Measurements from ENCODE around the gene CYP8B1. TPM values are rescaled to one million over a fixed set of nuclear protein-coding genes. Genes with fewer than 3 reads are reported as not detected.

Gene CYP8B1
- total RNA-seq, 6 donors from 2014 or later, result 0.13 to 0.14 TPM; not detected in 4

DNA sequence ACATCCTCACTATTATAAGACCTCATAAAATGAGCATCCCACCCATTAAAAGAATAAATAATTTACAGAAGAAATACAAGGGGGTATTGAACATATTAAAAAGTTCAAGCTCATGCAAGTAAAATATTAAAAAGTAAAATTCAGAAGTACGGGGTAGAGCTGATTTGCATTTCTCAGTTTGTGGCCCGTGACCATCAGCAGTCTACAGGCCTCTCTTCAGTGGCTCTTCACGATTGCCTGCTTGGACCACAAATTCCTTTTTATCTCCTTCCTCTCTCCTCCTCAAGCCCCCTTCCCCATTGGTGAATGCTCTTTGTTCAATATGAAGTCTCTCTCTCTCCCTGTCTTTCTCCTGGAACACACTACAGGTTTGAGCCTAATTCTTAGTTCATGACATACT, 19.1 kb downstream of the CYP8B1 start:
- ATAC-seq (ENCODE audit: low FRiP score in 2 of 2) (no peak), DNase-seq (no peak)
- Histone ChIP-seq H3K9me3 (no peaks in the 10 kb centered on the region), H3K36me3 (no peaks in the 10 kb centered on the region), H3K4me3 (no peak overlapping the region), H3K27me3 (no peaks in the 10 kb centered on the region), H3K27ac (no peak overlapping the region), H3K4me1 (peaks cover 0 to 16% (median 5%) of the 10 kb centered on the region in 4 donors)
- 86 to 93% methylated on average over 3 of the region's 3 CpGs for WGBS, 2 donors
- TF ChIP-seq POLR2A (IDR thresholded peaks at IDR 0.05) (no peak), POLR2AphosphoS5 (IDR thresholded peaks at IDR 0.05) (no peak), EP300 (IDR thresholded peaks at IDR 0.05) (no peak)
- TF ChIP-seq, protein P1, sequence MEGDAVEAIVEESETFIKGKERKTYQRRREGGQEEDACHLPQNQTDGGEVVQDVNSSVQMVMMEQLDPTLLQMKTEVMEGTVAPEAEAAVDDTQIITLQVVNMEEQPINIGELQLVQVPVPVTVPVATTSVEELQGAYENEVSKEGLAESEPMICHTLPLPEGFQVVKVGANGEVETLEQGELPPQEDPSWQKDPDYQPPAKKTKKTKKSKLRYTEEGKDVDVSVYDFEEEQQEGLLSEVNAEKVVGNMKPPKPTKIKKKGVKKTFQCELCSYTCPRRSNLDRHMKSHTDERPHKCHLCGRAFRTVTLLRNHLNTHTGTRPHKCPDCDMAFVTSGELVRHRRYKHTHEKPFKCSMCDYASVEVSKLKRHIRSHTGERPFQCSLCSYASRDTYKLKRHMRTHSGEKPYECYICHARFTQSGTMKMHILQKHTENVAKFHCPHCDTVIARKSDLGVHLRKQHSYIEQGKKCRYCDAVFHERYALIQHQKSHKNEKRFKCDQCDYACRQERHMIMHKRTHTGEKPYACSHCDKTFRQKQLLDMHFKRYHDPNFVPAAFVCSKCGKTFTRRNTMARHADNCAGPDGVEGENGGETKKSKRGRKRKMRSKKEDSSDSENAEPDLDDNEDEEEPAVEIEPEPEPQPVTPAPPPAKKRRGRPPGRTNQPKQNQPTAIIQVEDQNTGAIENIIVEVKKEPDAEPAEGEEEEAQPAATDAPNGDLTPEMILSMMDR (IDR thresholded peaks at IDR 0.05), result no peak

DNA sequence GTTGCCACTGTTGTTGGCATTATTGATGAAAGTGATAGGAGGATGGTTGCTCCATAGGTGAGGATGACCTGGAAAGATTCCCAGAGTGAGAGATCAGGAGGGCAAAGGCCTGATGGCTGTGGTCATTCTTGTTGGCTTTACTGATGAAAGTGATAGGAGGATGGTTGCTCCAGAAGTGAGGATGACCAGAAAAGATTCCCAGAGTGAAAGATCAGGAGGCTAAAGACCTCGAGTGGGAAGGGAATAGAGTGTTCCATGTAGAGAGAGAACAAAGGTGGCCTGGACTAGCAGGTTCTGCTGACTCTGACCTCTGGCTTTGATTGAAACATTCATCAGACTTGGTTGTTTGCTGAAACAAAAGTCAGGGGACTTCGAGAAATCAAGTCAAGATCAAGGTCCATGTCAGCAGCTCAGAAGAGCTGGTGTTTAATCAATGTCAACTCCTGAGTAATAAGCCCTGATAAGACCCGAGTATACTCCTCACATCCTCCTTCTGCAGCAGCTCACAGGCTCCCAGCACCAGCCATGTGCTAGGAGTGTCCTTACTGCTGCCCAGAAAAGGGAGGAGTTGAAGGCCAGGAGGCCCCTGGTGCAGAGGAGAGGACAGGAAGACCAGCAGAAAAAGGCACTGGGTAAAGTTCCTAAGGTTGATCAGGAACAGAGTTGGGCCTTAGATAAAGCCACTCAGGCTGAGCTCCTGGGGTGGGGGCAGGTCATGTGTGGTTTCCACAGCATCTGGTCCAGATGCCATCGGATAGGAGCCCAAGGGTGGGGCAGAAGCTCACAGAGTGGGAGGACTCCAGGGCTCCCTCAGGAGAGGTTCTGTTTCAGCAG, 19.9 kb downstream of the CYP8B1 start:
- Histone ChIP-seq H3K4me1 (peaks cover 0 to 18% (median 7%) of the 10 kb centered on the region in 4 donors), H3K36me3 (no peaks in the 10 kb centered on the region), H3K9me3 (no peaks in the 10 kb centered on the region), H3K4me3 (no peak overlapping the region), H3K27ac (no peak overlapping the region), H3K27me3 (no peaks in the 10 kb centered on the region)
- WGBS, 2 donors, result 61 to 83% methylated on average over 4 of the region's 4 CpGs
- DNase-seq, result no peak
- TF ChIP-seq POLR2A (IDR thresholded peaks at IDR 0.05), result no peak
- TF ChIP-seq EP300 (IDR thresholded peaks at IDR 0.05), result no peak
- TF ChIP-seq, protein P1 (IDR thresholded peaks at IDR 0.05), result no peak
- TF ChIP-seq POLR2AphosphoS5 (IDR thresholded peaks at IDR 0.05), result no peak
- ATAC-seq (ENCODE audit: low FRiP score in 2 of 2), result peak in 1 of 2 donors; percentile 75

- TF ChIP-seq, protein P1 (IDR thresholded peaks at IDR 0.05), result no peak
- TF ChIP-seq POLR2A (IDR thresholded peaks at IDR 0.05) (no peak), POLR2AphosphoS5 (IDR thresholded peaks at IDR 0.05) (no peak), EP300 (IDR thresholded peaks at IDR 0.05) (no peak)
- H3K27ac ChIP-seq, result no peak overlapping the region
- DNase-seq, result no peak
- H3K9me3 ChIP-seq, result no peaks in the 10 kb centered on the region
- peaks cover 0 to 18% (median 7%) of the 10 kb centered on the region in 4 donors for H3K4me1 ChIP-seq
- H3K27me3 ChIP-seq, result no peaks in the 10 kb centered on the region
- ATAC-seq (ENCODE audit: low FRiP score in 2 of 2), result no peak
- no peaks in the 10 kb centered on the region for H3K36me3 ChIP-seq
- H3K4me3 ChIP-seq, result no peak overlapping the region
These were observed 20.5 kb downstream of the CYP8B1 start for GRCh38 chr3:42855219-42855546.

DNA sequence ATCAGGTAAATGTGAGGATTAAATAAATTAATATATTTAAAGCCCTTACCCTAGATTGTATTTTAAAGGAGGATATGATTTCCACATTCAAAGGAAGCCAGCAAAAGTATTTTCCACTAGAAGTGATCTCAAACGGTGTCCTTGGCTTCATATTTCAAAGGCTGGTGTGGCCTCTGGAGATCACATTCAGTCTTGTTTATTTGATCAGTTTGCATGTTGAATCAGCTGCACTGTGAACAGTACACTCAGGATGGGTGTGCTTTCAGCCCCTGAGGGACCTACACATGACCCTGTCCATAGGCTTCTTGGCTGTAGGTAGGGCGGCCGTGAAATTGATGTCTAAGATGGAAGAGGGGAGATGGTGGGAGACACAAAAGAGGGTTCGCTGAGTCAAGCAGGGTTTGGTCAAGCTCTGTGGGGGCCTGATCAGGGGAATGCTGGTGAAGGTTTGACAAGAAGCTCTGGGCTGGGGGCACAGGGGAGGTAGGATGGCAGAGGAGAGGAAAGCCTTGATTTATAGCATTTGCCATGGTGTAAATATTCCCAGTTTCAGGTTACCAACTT, 21.9 kb downstream of the CYP8B1 start:
- Histone ChIP-seq H3K4me3 (no peak overlapping the region), H3K4me1 (peaks cover 0 to 18% (median 7%) of the 10 kb centered on the region in 4 donors), H3K27ac (no peak overlapping the region), H3K36me3 (no peaks in the 10 kb centered on the region), H3K9me3 (no peaks in the 10 kb centered on the region), H3K27me3 (no peaks in the 10 kb centered on the region)
- TF ChIP-seq POLR2A (IDR thresholded peaks at IDR 0.05), result no peak
- TF ChIP-seq, protein P1 (IDR thresholded peaks at IDR 0.05), result no peak
- TF ChIP-seq EP300 (IDR thresholded peaks at IDR 0.05), result no peak
- 84 to 87% methylated on average over 4 of the region's 4 CpGs for WGBS, 2 donors
- no peak for ATAC-seq (ENCODE audit: low FRiP score in 2 of 2)
- no peak for DNase-seq
